Naive B cell (primary cell): ENCODE results near the gene TMEM45A. TPM values are rescaled to one million over a fixed set of nuclear protein-coding genes. Genes with fewer than 3 reads are reported as not detected.
"Not testable (repeated sequence)": the region's sequence is repeated elsewhere in the genome, so short reads cannot be mapped to it uniquely, and the experiment has no call there.

Experiments used
- ATAC-seq, 2 donors: fragments of 150-1000 bp; cut with Tn5 transposase; 2 replicates each; pipeline ENCODE4 v1.10.0; 2021; ENCODE audit warnings: low read depth in 2 of 2, mild to moderate bottlenecking in 2 of 2, moderate library complexity in 2 of 2
- DNase-seq: peaks from one replicate; pipeline ENCODE4 v3.0.0; 2022
- H3K27ac Mint-ChIP-seq, 6 donors: one replicate each; pipeline ENCODE4 v1.8.0; 2020 to 2022; ENCODE audit warnings: mild to moderate bottlenecking in 6 of 6, mixed read lengths in 6 of 6, moderate library complexity in 5 of 6, inconsistent platforms in 2 of 6
- H3K27me3 Mint-ChIP-seq, 3 donors: one replicate each; pipeline ENCODE4 v1.8.0; 2021 to 2022; ENCODE audit warnings: mixed read lengths in 3 of 3, mild to moderate bottlenecking in 1 of 3
- H3K36me3 Mint-ChIP-seq, 2 donors: one replicate each; pipeline ENCODE4 v1.8.0; 2020 to 2022; ENCODE audit warnings: mixed read lengths in 2 of 2, inconsistent platforms in 1 of 2, mild to moderate bottlenecking in 1 of 2
- H3K4me1 Mint-ChIP-seq, 3 donors: one replicate each; pipeline ENCODE4 v1.8.0; 2020 to 2022; ENCODE audit warnings: mixed read lengths in 3 of 3, inconsistent platforms in 1 of 3, mild to moderate bottlenecking in 1 of 3, moderate library complexity in 1 of 3
- H3K4me3 Mint-ChIP-seq, 8 donors: one replicate each; pipeline ENCODE4 v1.8.0; 2020 to 2022; ENCODE audit warnings: mild to moderate bottlenecking in 8 of 8, mixed read lengths in 8 of 8, moderate library complexity in 8 of 8, inconsistent platforms in 2 of 8
- H3K9me3 Mint-ChIP-seq, 7 donors: one replicate each; pipeline ENCODE4 v1.8.0; 2020 to 2022; ENCODE audit warnings: mixed read lengths in 7 of 7, mild to moderate bottlenecking in 5 of 7, inconsistent platforms in 2 of 7, moderate library complexity in 1 of 7
- polyA plus RNA-seq, 6 donors: library from polyadenylated mRNA; unstranded; fragments of 300-500 nt; fragmentation: Illumina TruSeq; gene quantifications; one replicate each; pipeline ENCODE4 v1.2.3, GENCODE V29; 2021; ENCODE audit warnings: low read depth in 6 of 6

The TMEM45A gene
- polyA plus RNA-seq = under 1 TPM in 1 of 6 donors, not detected in 5; 0.05 TPM

- H3K4me3 Mint-ChIP-seq = peak within 1 kb of the TSS; percentile 73 to 94 (median 88)
- H3K27ac Mint-ChIP-seq = peak within 1 kb of the TSS in 1 of 6 donors; percentile 66
- H3K9me3 Mint-ChIP-seq = no peaks in the 10 kb centered on the region
- ATAC-seq (peak; percentile 94 to 95), DNase-seq (peak; percentile 64)
- H3K27me3 Mint-ChIP-seq = peaks cover 11 to 25% (median 22%) of the 10 kb centered on the region in 3 donors
- H3K36me3 Mint-ChIP-seq = no peaks in the 10 kb centered on the region
- H3K4me1 Mint-ChIP-seq = peaks cover 6 to 26% (median 18%) of the 10 kb centered on the region in 3 donors
These were observed at the start of gene TMEM45A for GRCh38 chr3:100492059-100493006. TSS of gene TMEM45A (plus strand) at chr3:100492619. CDS start at chr3:100555212, 62,593 bp downstream.

- H3K4me1 Mint-ChIP-seq = no peaks in the 10 kb centered on the region
- ATAC-seq (no peak), DNase-seq (no peak)
- no peak overlapping the region for H3K27ac Mint-ChIP-seq
- H3K4me3 Mint-ChIP-seq = no peak overlapping the region
- H3K27me3 Mint-ChIP-seq = no peaks in the 10 kb centered on the region
- no peaks in the 10 kb centered on the region for H3K36me3 Mint-ChIP-seq
- H3K9me3 Mint-ChIP-seq = peaks cover 0 to 29% (median 7%) of the 10 kb centered on the region in 7 donors
These were observed 48.7 kb upstream of the TMEM45A start for GRCh38 chr3:100443690-100444089.

- H3K4me3 Mint-ChIP-seq, H3K4me1 Mint-ChIP-seq, DNase-seq, ATAC-seq, H3K27me3 Mint-ChIP-seq, H3K27ac Mint-ChIP-seq, H3K36me3 Mint-ChIP-seq: not testable (repeated sequence)
- peaks cover 0 to 29% (median 7%) of the 10 kb centered on the region in 7 donors for H3K9me3 Mint-ChIP-seq
These were observed 45.4 kb upstream of the TMEM45A start for GRCh38 chr3:100447067-100447466.

- H3K27ac Mint-ChIP-seq = no peak overlapping the region
- no peaks in the 10 kb centered on the region for H3K36me3 Mint-ChIP-seq
- peaks cover 0 to 29% (median 7%) of the 10 kb centered on the region in 7 donors for H3K9me3 Mint-ChIP-seq
- H3K27me3 Mint-ChIP-seq = no peaks in the 10 kb centered on the region
- H3K4me1 Mint-ChIP-seq = no peaks in the 10 kb centered on the region
- no peak overlapping the region for H3K4me3 Mint-ChIP-seq
- ATAC-seq (no peak), DNase-seq (no peak)
These were observed 44.3 kb upstream of the TMEM45A start for GRCh38 chr3:100448079-100448478.

- DNase-seq = no peak
- Mint-ChIP-seq H3K9me3 (peaks cover 0 to 18% (median 7%) of the 10 kb centered on the region in 7 donors), H3K27me3 (no peaks in the 10 kb centered on the region), H3K4me1 (no peaks in the 10 kb centered on the region), H3K36me3 (no peaks in the 10 kb centered on the region), H3K4me3 (no peak overlapping the region), H3K27ac (no peak overlapping the region)
- no peak for ATAC-seq
These were observed 43.2 kb upstream of the TMEM45A start for GRCh38 chr3:100449214-100449613.

- H3K27me3 Mint-ChIP-seq = peaks cover 0 to 7% (median 0%) of the 10 kb centered on the region in 3 donors
- no peak overlapping the region for H3K27ac Mint-ChIP-seq
- no peaks in the 10 kb centered on the region for H3K9me3 Mint-ChIP-seq
- no peak for DNase-seq
- no peak overlapping the region for H3K4me3 Mint-ChIP-seq
- no peaks in the 10 kb centered on the region for H3K36me3 Mint-ChIP-seq
- H3K4me1 Mint-ChIP-seq = no peaks in the 10 kb centered on the region
- no peak for ATAC-seq
These were observed 37.7 kb upstream of the TMEM45A start for GRCh38 chr3:100454677-100455076.

GRCh38 chr3:100455841-100456550, 36.4 kb upstream of the TMEM45A start:
- H3K9me3 Mint-ChIP-seq = no peaks in the 10 kb centered on the region
- no peaks in the 10 kb centered on the region for H3K36me3 Mint-ChIP-seq
- H3K27me3 Mint-ChIP-seq = peaks cover 0 to 10% (median 0%) of the 10 kb centered on the region in 3 donors
- ATAC-seq (no peak), DNase-seq (no peak)
- H3K27ac Mint-ChIP-seq = no peak overlapping the region
- no peaks in the 10 kb centered on the region for H3K4me1 Mint-ChIP-seq
- no peak overlapping the region for H3K4me3 Mint-ChIP-seq

- Mint-ChIP-seq H3K27ac (peak overlapping the region in 1 of 6 donors; percentile 34), H3K4me3 (no peak overlapping the region), H3K9me3 (no peaks in the 10 kb centered on the region), H3K36me3 (no peaks in the 10 kb centered on the region), H3K27me3 (peaks cover 0 to 17% (median 0%) of the 10 kb centered on the region in 3 donors), H3K4me1 (no peaks in the 10 kb centered on the region)
- ATAC-seq (no peak), DNase-seq (no peak)
These were observed 35.7 kb upstream of the TMEM45A start for GRCh38 chr3:100456745-100457144.

- H3K27me3 Mint-ChIP-seq = peaks cover 0 to 21% (median 0%) of the 10 kb centered on the region in 3 donors
- no peak overlapping the region for H3K27ac Mint-ChIP-seq
- DNase-seq (no peak), ATAC-seq (no peak)
- no peaks in the 10 kb centered on the region for H3K9me3 Mint-ChIP-seq
- H3K4me3 Mint-ChIP-seq = no peak overlapping the region
- H3K4me1 Mint-ChIP-seq = no peaks in the 10 kb centered on the region
- H3K36me3 Mint-ChIP-seq = no peaks in the 10 kb centered on the region
These were observed 34.6 kb upstream of the TMEM45A start for GRCh38 chr3:100457811-100458210.

- no peak overlapping the region for H3K27ac Mint-ChIP-seq
- ATAC-seq = no peak
- peaks cover 0 to 21% (median 0%) of the 10 kb centered on the region in 3 donors for H3K27me3 Mint-ChIP-seq
- no peak overlapping the region for H3K4me3 Mint-ChIP-seq
- no peaks in the 10 kb centered on the region for H3K4me1 Mint-ChIP-seq
- no peak for DNase-seq
- H3K9me3 Mint-ChIP-seq = no peaks in the 10 kb centered on the region
- H3K36me3 Mint-ChIP-seq = no peaks in the 10 kb centered on the region
These were observed 33.6 kb upstream of the TMEM45A start for GRCh38 chr3:100458814-100459213.

GRCh38 chr3:100463002-100463401, 29.4 kb upstream of the TMEM45A start:
- peak in 1 of 2 donors; percentile 37 for ATAC-seq
- no peak overlapping the region for H3K4me3 Mint-ChIP-seq
- H3K27me3 Mint-ChIP-seq = peaks cover 0 to 21% (median 0%) of the 10 kb centered on the region in 3 donors

GRCh38 chr3:100463646-100464155, 28.7 kb upstream of the TMEM45A start:
- DNase-seq (no peak), ATAC-seq (no peak)
- H3K9me3 Mint-ChIP-seq = peaks cover 0 to 15% (median 5%) of the 10 kb centered on the region in 7 donors
- peaks cover 0 to 6% (median 0%) of the 10 kb centered on the region in 3 donors for H3K4me1 Mint-ChIP-seq
- peak overlapping the region in 2 of 6 donors; percentile 12 to 44 for H3K27ac Mint-ChIP-seq
- no peak overlapping the region for H3K4me3 Mint-ChIP-seq
- no peaks in the 10 kb centered on the region for H3K36me3 Mint-ChIP-seq
- peaks cover 0 to 21% (median 0%) of the 10 kb centered on the region in 3 donors for H3K27me3 Mint-ChIP-seq

More at GRCh38 chr3:100463002-100463401, 29.4 kb upstream of the TMEM45A start:
- H3K36me3 Mint-ChIP-seq = no peaks in the 10 kb centered on the region
- no peak for DNase-seq
- peaks cover 0 to 8% (median 0%) of the 10 kb centered on the region in 7 donors for H3K9me3 Mint-ChIP-seq
- H3K4me1 Mint-ChIP-seq = peaks cover 0 to 6% (median 0%) of the 10 kb centered on the region in 3 donors
- no peak overlapping the region for H3K27ac Mint-ChIP-seq
